Adipocyte (in vitro differentiated cells): ENCODE measurements around the gene CSTPP1.

Source experiments
- DNase-seq: peaks from one replicate; pipeline ENCODE4 v3.0.0-alpha.2; 2015; ENCODE audit warnings: low read depth
- H3K27me3 ChIP-seq: replicated peaks from 2 replicates; pipeline ENCODE4 v1.7.0; 2013; ENCODE audit warnings: mild to moderate bottlenecking, low read length, moderate library complexity; ENCODE audit not compliant: control insufficient read depth, insufficient read depth
- H3K36me3 ChIP-seq: 2 replicates; pipeline ENCODE4 v1.7.0; 2013; ENCODE audit warnings: low read length, mild to moderate bottlenecking, moderate library complexity; ENCODE audit not compliant: control insufficient read depth, insufficient read depth, severe bottlenecking
- H3K4me1 ChIP-seq: 2 replicates; pipeline ENCODE4 v1.7.0; 2013; ENCODE audit warnings: mild to moderate bottlenecking, low read length, moderate library complexity; ENCODE audit not compliant: control insufficient read depth, insufficient read depth
- H3K4me3 ChIP-seq: 2 replicates; pipeline ENCODE4 v1.7.0; 2013; ENCODE audit warnings: mild to moderate bottlenecking, low read length, moderate library complexity
- H3K9ac ChIP-seq: 2 replicates; pipeline ENCODE4 v1.7.0; 2013; ENCODE audit warnings: mild to moderate bottlenecking, low read length, moderate library complexity
- H3K9me3 ChIP-seq: 2 replicates; pipeline ENCODE4 v1.7.0; 2013; ENCODE audit warnings: mild to moderate bottlenecking, low read length, moderate library complexity; ENCODE audit not compliant: control insufficient read depth

CSTPP1 gene, protein sequence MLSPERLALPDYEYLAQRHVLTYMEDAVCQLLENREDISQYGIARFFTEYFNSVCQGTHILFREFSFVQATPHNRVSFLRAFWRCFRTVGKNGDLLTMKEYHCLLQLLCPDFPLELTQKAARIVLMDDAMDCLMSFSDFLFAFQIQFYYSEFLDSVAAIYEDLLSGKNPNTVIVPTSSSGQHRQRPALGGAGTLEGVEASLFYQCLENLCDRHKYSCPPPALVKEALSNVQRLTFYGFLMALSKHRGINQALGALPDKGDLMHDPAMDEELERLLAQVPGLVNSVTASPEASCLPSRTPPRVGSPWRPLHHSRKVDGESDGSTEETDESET

DNA sequence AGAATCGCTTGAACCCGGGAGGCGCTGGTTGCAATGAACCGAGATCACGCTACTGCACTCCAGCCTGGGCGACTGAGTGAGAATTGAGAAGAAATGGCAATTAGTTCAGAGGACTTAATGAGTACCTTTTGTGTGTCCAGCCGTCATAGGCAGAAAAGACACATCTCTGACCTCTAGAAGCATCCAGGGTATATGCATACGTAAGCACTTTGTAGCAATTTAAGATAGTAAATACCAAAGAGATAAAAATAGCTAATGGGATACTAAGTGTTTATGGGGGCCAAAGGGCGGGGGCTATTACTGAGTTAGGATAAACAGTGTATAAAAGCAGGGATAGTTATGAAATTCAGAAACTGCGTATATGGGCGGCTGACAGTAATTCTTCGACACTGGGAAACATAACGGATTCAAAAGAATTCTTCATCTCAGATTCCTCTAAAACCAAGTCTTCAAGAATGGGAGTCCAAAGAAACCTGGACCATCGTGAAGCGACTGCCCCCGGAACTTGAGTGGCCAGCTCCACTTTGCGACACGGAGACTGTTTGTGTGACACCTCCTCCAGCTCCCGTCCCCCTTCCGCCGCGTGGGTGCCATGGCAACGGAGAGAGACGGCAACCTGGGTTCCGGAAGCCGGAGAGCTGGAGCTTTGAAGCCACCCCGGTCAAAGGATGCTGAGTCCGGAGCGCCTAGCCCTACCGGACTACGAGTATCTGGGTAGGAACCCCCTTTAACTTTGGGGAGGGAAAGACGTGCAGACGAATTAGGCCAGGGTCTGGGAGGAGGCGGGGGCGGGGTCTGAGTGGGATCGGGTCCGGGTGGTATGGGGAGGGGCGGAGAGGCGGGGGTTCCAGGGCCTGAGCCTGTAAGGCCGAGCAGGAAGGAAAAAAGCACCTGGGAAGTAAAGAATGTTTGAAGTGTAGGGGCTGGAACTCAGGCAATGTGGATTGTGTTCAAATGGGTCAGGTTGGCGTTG, at the start of gene CSTPP1:
Gene CSTPP1, plus strand, starts transcription at position 624 of the 973 bp plus-strand sequence. Its CDS starts 45 bp downstream, at position 669.
- Histone ChIP-seq H3K27me3 (no peaks in the 10 kb centered on the region), H3K4me3 (peak within 1 kb of the TSS; percentile 89), H3K36me3 (no peaks in the 10 kb centered on the region), H3K9me3 (no peaks in the 10 kb centered on the region), H3K9ac (peak within 1 kb of the TSS; percentile 76), H3K4me1 (peaks cover 5% of the 10 kb centered on the region)
- DNase-seq: peak; percentile 97

DNA sequence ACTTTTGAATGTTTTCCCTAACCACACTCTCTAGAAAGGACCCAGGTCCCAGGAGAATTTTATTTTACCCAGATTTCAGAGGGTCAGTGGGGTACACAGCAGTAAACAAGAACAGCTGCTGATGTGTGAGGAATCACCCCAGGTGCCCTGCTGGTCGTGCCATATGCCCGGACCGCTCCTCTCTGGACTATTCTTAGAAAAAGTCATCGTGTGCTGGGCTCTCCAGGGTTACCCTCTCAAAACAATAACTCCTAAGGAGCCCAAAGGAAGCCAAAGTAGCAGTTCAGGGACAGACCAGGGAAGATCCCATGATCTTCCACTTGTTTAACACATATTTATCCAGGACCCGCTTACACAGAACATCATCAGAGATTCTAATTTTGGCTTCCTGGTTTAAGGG, 47.9 kb upstream of the CSTPP1 start:
- no peaks in the 10 kb centered on the region for H3K4me1 ChIP-seq
- no peak for DNase-seq
- H3K9me3 ChIP-seq: no peaks in the 10 kb centered on the region
- peaks cover 7% of the 10 kb centered on the region for H3K36me3 ChIP-seq
- H3K4me3 ChIP-seq: no peak overlapping the region
- no peak overlapping the region for H3K9ac ChIP-seq
- H3K27me3 ChIP-seq: no peaks in the 10 kb centered on the region

DNA sequence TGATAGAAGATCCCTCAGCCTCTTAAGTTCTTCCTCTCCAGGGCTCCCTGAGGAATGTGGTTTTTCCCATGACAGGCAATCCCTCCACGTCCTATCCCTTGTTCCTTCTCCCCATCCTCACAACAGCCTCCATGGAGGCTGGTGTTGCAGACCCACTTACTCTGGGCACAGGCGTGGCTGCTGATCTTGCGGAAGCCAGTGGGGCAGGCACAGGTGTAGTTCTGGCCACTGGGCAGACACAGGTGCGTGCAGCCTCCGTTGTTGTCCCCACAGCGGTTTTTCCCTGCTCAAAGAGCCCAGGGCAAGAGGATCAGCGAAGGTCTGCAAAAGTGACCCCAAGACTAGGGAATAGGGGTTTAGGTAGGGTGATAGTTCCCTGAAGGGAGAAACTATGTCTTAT, 47.3 kb upstream of the CSTPP1 start:
- Histone ChIP-seq H3K9ac (no peak overlapping the region), H3K36me3 (peaks cover 7% of the 10 kb centered on the region), H3K9me3 (no peaks in the 10 kb centered on the region), H3K4me1 (no peaks in the 10 kb centered on the region), H3K4me3 (no peak overlapping the region), H3K27me3 (no peaks in the 10 kb centered on the region)
- DNase-seq: no peak

DNA sequence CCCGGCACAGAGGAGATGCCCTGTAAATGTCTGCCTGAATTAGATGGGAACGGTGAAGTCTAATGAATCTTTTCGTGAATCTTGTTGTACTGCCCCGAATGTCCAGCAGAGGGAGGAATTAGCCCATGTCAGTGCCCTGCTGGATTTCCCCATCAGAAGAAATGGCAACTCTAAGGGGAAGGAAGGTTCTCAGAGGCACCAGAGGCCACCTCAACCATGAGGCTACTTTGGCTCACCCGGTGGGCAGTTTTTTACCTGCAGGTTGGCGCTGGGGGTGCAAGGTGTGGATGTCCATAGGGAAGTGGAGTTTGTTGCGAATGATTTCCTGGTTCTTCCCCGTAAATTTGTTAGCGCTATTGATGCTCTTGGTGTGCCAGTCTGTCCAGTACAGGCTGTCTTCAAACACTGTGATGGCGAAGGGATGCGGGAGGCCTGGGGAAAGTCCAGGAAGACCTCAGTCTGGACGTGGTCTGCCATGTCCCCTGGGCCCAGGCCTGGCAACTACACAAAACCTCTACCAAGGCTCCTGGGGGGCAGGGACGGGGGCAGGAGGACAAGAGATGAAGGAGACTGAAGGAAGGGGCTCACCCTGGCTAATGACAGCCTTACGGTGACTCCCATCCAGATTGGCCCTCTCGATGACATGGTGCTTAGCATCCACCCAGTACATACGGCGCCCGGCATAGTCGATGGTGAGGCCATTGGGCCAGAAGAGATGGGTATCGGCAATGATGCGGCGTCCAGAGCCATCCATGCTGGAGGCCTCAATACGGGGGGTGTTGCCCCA, 46.7 kb upstream of the CSTPP1 start:
- no peaks in the 10 kb centered on the region for H3K9me3 ChIP-seq
- H3K9ac ChIP-seq: no peak overlapping the region
- H3K27me3 ChIP-seq: no peaks in the 10 kb centered on the region
- DNase-seq: peak; percentile 90
- H3K4me1 ChIP-seq: no peaks in the 10 kb centered on the region
- no peak overlapping the region for H3K4me3 ChIP-seq
- peaks cover 11% of the 10 kb centered on the region for H3K36me3 ChIP-seq

DNA sequence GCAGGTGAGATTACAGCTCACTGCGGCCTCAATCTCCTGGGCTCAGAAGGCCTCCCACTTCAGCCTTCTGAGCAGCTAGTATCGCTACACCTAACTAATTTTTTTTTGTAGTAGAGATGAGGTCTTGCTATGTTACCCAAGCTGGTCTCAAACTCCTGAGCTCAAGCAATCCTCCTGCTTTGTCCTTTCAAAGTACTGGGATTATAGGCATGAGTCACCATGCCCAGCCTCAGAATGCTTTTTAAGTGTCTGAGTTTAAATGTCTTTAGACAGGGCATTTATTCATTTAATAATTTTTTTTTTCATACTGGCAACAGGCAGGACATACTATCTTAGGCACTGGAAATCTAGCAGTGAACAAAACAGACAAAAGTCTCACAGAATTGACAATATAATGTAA, 45.9 kb upstream of the CSTPP1 start:
- peaks cover 11% of the 10 kb centered on the region for H3K36me3 ChIP-seq
- H3K27me3 ChIP-seq: no peaks in the 10 kb centered on the region
- peak; percentile 49 for DNase-seq
- no peak overlapping the region for H3K4me3 ChIP-seq
- no peaks in the 10 kb centered on the region for H3K9me3 ChIP-seq
- no peaks in the 10 kb centered on the region for H3K4me1 ChIP-seq
- no peak overlapping the region for H3K9ac ChIP-seq

DNA sequence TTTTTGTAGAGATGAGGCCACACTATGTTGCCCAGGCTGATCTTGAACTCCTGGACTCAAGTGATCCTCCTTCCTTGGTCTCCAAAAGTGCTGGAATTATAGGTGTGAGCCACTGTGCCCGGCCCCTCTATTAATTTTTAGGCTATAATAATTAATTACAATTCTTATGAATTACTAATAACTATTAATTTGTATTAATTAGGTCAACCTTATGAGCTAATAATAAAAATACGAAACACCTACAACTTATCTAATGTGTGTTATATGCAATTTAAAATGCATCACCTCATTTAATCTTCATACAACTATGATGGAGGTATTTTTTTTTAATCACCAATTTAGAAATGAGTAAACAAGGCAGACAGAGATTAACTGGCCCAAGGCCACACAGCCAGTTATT, 44.5 kb upstream of the CSTPP1 start:
- no peak overlapping the region for H3K9ac ChIP-seq
- H3K4me3 ChIP-seq: no peak overlapping the region
- DNase-seq: no peak
- H3K36me3 ChIP-seq: peaks cover 11% of the 10 kb centered on the region
- no peaks in the 10 kb centered on the region for H3K4me1 ChIP-seq
- H3K27me3 ChIP-seq: no peaks in the 10 kb centered on the region
- no peaks in the 10 kb centered on the region for H3K9me3 ChIP-seq

DNA sequence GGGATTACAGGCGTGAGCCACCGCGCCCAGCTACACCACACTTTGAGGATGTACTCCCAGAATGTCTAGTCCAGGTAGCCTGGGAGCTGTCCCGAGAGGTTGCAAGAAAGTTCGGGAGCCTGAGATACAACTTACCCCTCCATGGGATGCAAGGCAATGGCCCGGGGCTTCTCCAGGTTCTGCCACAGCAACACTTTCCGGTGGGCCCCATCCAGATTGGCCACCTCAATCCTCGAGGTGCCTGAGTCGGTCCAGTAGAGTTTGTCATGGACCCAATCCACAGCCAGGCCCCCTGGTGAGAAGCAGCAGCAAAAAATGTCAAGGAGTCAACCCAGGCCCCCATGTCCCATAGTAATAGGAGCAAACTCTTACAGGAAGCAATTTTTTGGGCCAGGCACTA, 43.7 kb upstream of the CSTPP1 start:
- H3K36me3 ChIP-seq: peaks cover 11% of the 10 kb centered on the region
- no peaks in the 10 kb centered on the region for H3K4me1 ChIP-seq

DNA sequence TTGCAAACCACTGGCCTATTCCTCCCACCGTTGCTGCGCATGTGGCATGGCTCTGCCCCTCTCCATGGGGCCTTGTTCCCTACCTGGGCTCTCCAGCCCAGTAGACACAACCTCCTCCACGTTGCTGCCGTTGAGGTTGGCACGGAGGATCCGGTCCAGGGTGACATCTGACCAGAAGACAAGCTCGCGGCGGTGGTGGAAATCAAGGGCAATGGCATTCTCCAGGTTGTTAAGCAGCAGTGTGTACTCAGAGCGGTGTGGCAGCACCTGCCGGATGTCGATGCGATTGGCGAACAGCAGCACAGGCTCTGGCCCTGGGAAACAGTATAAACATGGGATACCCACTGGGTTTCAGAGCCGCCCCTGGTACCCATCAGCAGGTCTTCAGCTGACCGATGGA, 42.1 kb upstream of the CSTPP1 start:
- peaks cover 5% of the 10 kb centered on the region for H3K36me3 ChIP-seq
- H3K9ac ChIP-seq: no peak overlapping the region
- no peak overlapping the region for H3K4me3 ChIP-seq
- H3K4me1 ChIP-seq: no peaks in the 10 kb centered on the region
- no peaks in the 10 kb centered on the region for H3K9me3 ChIP-seq
- no peak for DNase-seq
- no peaks in the 10 kb centered on the region for H3K27me3 ChIP-seq

More for the DNA sequence above, 43.7 kb upstream of the CSTPP1 start:
- Histone ChIP-seq H3K27me3 (no peaks in the 10 kb centered on the region), H3K9ac (no peak overlapping the region), H3K4me3 (no peak overlapping the region), H3K9me3 (no peaks in the 10 kb centered on the region)
- DNase-seq: no peak

DNA sequence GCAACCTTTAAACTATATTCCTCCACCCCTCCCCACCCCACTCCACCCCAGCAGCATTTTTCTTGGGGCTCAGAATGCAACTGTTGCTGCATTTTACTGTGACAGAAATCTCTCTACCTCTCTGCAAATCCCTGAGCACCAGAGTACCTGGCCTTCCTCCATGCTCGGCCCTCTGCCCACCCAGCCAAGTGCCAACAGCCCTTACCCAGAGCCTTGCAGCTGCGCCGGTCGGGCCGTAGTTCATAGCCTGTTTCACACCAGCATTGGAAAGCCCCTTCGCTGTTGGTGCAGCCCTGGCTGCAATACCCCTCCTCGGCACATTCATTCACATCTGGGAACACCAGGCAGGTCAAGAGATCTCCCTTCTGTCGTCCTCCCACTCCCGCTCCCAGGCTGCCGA, 41.6 kb upstream of the CSTPP1 start:
- H3K36me3 ChIP-seq: peaks cover 5% of the 10 kb centered on the region
- no peak for DNase-seq

DNA sequence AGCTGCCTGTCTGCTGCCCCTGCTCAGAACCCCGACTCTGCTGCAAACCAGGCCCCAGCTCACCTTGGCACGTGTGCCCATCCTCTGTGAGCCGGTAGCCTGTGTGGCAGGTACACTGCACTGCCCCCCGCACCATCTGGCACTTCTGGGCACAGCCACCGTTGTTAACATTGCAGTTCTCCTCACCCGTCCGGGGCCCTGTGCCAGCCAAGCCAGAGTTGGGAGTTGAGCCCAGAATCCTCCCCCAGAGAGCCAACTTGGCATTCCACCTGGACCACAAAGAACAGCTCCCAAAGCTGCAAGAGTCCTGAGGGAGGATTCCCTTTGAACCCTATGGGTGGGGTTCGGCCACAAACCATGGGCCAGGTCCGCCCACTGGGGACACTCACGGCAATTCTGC, 40.7 kb upstream of the CSTPP1 start:
- Histone ChIP-seq H3K9ac (no peak overlapping the region), H3K4me1 (no peaks in the 10 kb centered on the region), H3K9me3 (no peaks in the 10 kb centered on the region), H3K36me3 (peaks cover 5% of the 10 kb centered on the region), H3K27me3 (no peaks in the 10 kb centered on the region), H3K4me3 (no peak overlapping the region)
- DNase-seq: no peak

More for the DNA sequence above, 41.6 kb upstream of the CSTPP1 start:
- H3K4me3 ChIP-seq: no peak overlapping the region
- H3K9me3 ChIP-seq: no peaks in the 10 kb centered on the region
- no peak overlapping the region for H3K9ac ChIP-seq
- H3K27me3 ChIP-seq: no peaks in the 10 kb centered on the region
- H3K4me1 ChIP-seq: no peaks in the 10 kb centered on the region
